Astrocyte of the spinal cord (primary cell): ENCODE data around the gene CACNA1H.

Experiments used
- DNase-seq: peaks from one replicate; pipeline ENCODE4 v3.0.0; 2011; ENCODE audit warnings: low read depth, low spot score
- H3K4me3 ChIP-seq: 2 replicates; pipeline ENCODE4 v1.5.1; 2011; ENCODE audit warnings: low read depth, mild to moderate bottlenecking, low read length, moderate library complexity
- in situ Hi-C: cut with HindIII; loops from 2 replicates; pipeline ENCODE4 v1.10.0; 2017; ENCODE audit warnings: low sequenced_read_pairs
- TF ChIP-seq, protein P1 (sequence below): IDR thresholded peaks from 2 replicates; pipeline ENCODE4 v1.5.1; 2012; ENCODE audit warnings: low read depth, mild to moderate bottlenecking, low read length, inconsistent platforms

Gene CACNA1H

GRCh38 chr16:1151424-1152122 lies 1.3 kb upstream of the CACNA1H start:
- H3K4me3 ChIP-seq = no peak overlapping the region
- in situ Hi-C loops = no loop called here
- DNase-seq = no peak
- TF ChIP-seq, protein P1, sequence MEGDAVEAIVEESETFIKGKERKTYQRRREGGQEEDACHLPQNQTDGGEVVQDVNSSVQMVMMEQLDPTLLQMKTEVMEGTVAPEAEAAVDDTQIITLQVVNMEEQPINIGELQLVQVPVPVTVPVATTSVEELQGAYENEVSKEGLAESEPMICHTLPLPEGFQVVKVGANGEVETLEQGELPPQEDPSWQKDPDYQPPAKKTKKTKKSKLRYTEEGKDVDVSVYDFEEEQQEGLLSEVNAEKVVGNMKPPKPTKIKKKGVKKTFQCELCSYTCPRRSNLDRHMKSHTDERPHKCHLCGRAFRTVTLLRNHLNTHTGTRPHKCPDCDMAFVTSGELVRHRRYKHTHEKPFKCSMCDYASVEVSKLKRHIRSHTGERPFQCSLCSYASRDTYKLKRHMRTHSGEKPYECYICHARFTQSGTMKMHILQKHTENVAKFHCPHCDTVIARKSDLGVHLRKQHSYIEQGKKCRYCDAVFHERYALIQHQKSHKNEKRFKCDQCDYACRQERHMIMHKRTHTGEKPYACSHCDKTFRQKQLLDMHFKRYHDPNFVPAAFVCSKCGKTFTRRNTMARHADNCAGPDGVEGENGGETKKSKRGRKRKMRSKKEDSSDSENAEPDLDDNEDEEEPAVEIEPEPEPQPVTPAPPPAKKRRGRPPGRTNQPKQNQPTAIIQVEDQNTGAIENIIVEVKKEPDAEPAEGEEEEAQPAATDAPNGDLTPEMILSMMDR = no peak

GRCh38 chr16:1152123-1152638 lies 725 bp upstream of the CACNA1H start:
- in situ Hi-C loops = no loop called here
- TF ChIP-seq, protein P1 = no peak
- no peak overlapping the region for H3K4me3 ChIP-seq
- DNase-seq = no peak

GRCh38 chr16:1153480-1154160 lies 714 bp downstream of the CACNA1H start:
- TF ChIP-seq, protein P1 = no peak
- in situ Hi-C loops = no loop called here
- no peak for DNase-seq
- H3K4me3 ChIP-seq = peak overlapping the region; percentile 38

- in situ Hi-C loops = no loop called here
- TF ChIP-seq, protein P1 = no peak
- DNase-seq = no peak
- H3K4me3 ChIP-seq = peak overlapping the region; percentile 38
These were observed 1.5 kb downstream of the CACNA1H start for GRCh38 chr16:1154291-1154886.

DNA sequence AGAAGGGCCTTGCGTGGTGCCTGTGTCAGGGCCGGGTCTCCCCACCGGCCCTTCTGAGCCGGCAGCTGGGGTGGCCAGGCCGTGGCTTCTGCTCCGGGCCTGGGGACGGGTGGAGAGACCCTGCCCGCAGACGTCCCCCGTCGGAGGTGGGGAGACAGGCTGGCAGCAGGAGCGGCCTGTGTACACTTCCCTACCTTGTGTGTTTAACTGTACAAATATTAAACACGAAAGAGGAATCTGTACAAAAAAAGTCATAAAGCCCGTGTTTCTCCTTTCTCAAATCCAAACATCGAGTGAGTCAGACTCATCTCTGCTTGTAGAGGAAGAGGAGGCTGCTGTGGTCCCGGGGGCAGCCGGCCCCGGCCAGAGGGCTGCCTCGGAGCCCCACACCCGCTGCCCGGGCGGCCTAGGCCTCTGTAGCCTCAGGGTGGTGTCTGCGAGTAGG lies 2.0 kb downstream of the CACNA1H start:
- in situ Hi-C loops = no loop called here
- H3K4me3 ChIP-seq = peak overlapping the region; percentile 38
- TF ChIP-seq, protein P1 = no peak
- DNase-seq = no peak

- in situ Hi-C loops = no loop called here
- DNase-seq = no peak
- TF ChIP-seq, protein P1 = no peak
- H3K4me3 ChIP-seq = no peak overlapping the region
These were observed 2.6 kb downstream of the CACNA1H start for GRCh38 chr16:1155353-1156054.
